ENCODE measurements around the gene PRAME. TPM values are rescaled to one million over a fixed set of nuclear protein-coding genes. Genes with fewer than 3 reads are reported as not detected.

Gene PRAME
- total RNA-seq, 1 experiment from 2014 or later: 68.4 TPM

- no peak for TF ChIP-seq POLR2AphosphoS5 (IDR thresholded peaks at IDR 0.05; ENCODE audit: low read depth, low read length)
- TF ChIP-seq SIN3A (IDR thresholded peaks at IDR 0.05; ENCODE audit: borderline replicate concordance, insufficient read depth, low read depth, low read length): no peak
- no peak for TF ChIP-seq REST (IDR thresholded peaks at IDR 0.05; ENCODE audit: insufficient read depth in 1 of 2, low read depth in 2 of 2, low read length in 1 of 2)
- TF ChIP-seq TCF7L2 (IDR thresholded peaks at IDR 0.05; ENCODE audit: low read depth, low read length): no peak
- TF ChIP-seq CTCF (IDR thresholded peaks at IDR 0.05): no peak
- ATAC-seq (no peak), DNase-seq (ENCODE audit: low read depth, low spot score) (no peak)
- BruUV-seq (replicated peaks): no TSS peak
- ChIA-PET POLR2A (no interaction called here), CTCF (interaction anchor here (0.6 to 0.7 kb wide), 2 partner anchors 99 to 227 kb away, joined by 5 to 6 read pairs; no protein-coding TSS in a partner anchor)
- H3K27me3 ChIP-seq (ENCODE audit: control insufficient read depth, insufficient read depth, low read length): no peaks in the 10 kb centered on the region; the same call in 1 of the 2 replicates
- no peak overlapping the region for H3K27ac ChIP-seq (ENCODE audit: low read length)
- no peaks in the 10 kb centered on the region for H3K9me3 ChIP-seq (ENCODE audit: control insufficient read depth, insufficient read depth, low read depth, low read length)
- no peak overlapping the region for H3K4me3 ChIP-seq (ENCODE audit: low read depth in 2 of 2, low read length in 2 of 2)
- in situ Hi-C loops (cut with HindIII; ENCODE audit: low pct_unique_long_range_greater_than_20kb, low sequenced_read_pairs): no loop called here
- intact Hi-C loops (cut with micrococcal nuclease; ENCODE audit: unreplicated experiment): no loop called here
- no peaks in the 10 kb centered on the region for H3K4me1 ChIP-seq (ENCODE audit: control insufficient read depth, insufficient read depth, low read length)
- no peaks in the 10 kb centered on the region for H3K36me3 ChIP-seq (ENCODE audit: control insufficient read depth, insufficient read depth, low read length)
Observed at GRCh38 chr22:22571862-22572261, 12.8 kb upstream of the PRAME start.

GRCh38 chr22:22571429-22571828 is 12.4 kb upstream of the PRAME start:
- ATAC-seq (no peak), DNase-seq (ENCODE audit: low read depth, low spot score) (no peak)
- Histone ChIP-seq H3K9me3 (ENCODE audit: control insufficient read depth, insufficient read depth, low read depth, low read length) (no peaks in the 10 kb centered on the region), H3K27me3 (ENCODE audit: control insufficient read depth, insufficient read depth, low read length) (no peaks in the 10 kb centered on the region; the same call in 1 of the 2 replicates), H3K36me3 (ENCODE audit: control insufficient read depth, insufficient read depth, low read length) (no peaks in the 10 kb centered on the region), H3K4me3 (ENCODE audit: low read depth in 2 of 2, low read length in 2 of 2) (no peak overlapping the region), H3K4me1 (ENCODE audit: control insufficient read depth, insufficient read depth, low read length) (no peaks in the 10 kb centered on the region), H3K27ac (ENCODE audit: low read length) (no peak overlapping the region)
- TF ChIP-seq TCF7L2 (IDR thresholded peaks at IDR 0.05; ENCODE audit: low read depth, low read length) (no peak), REST (IDR thresholded peaks at IDR 0.05; ENCODE audit: insufficient read depth in 1 of 2, low read depth in 2 of 2, low read length in 1 of 2) (no peak), POLR2AphosphoS5 (IDR thresholded peaks at IDR 0.05; ENCODE audit: low read depth, low read length) (no peak), CTCF (IDR thresholded peaks at IDR 0.05) (no peak), SIN3A (IDR thresholded peaks at IDR 0.05; ENCODE audit: borderline replicate concordance, insufficient read depth, low read depth, low read length) (no peak)
- POLR2A ChIA-PET: no interaction called here
- intact Hi-C loops (cut with micrococcal nuclease; ENCODE audit: unreplicated experiment) (no loop called here), in situ Hi-C loops (cut with HindIII; ENCODE audit: low pct_unique_long_range_greater_than_20kb, low sequenced_read_pairs) (no loop called here)
- CTCF ChIA-PET: interaction anchor here (0.7 kb wide), 1 partner anchor 226 kb away, joined by 6 read pairs; no protein-coding TSS in a partner anchor
- no TSS peak for BruUV-seq (replicated peaks)

Data from Panc1 (cell line).